ENCODE data around the gene HIC1. TPM values are rescaled to one million over a fixed set of nuclear protein-coding genes. Genes with fewer than 3 reads are reported as not detected.

The HIC1 gene
- total RNA-seq, 1 donor = 18.5 TPM

DNA sequence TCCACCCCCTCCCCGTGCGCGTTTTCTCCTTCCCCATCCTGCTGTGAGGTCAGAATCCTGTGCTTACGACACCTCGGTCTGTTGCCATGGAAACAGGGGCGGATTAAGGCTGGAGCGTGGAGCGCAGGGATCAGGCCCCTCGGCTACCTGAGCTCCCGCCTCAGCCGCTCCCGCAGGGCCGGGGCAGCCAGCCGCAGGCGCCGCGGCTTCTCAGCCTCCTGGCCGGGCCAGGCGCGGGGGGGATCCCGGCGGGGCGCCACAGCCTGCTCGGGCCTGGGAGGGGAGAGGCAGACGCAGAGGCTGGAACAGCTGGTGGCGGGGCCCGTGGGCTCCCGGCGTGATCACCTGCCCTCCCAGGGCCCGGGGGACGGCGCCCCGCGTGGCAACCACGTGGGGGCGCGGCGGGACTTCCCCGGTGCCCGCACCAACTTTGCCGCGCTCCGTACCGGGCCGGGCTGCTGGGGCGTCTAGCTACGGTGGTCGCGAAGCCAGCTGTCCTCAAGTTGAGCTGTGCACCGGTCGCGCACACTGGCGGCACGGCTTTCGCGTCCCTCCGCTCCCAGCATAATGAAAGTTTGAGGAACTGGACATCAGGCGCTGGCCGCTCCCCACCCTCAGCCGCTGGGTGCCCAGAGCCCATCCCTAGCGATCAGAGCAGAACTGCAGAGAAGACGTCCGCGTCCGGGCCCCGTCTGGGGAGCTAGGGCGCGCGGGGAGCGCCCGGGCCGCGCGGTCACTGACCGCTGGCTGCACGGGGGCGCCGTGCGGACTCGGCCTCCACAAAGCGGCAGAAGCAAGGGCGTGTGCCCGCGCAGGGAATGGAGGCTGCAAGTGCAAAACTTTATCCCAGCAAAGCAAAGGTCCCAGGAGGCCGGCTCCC, 31.0 kb upstream of the HIC1 start:
- TF ChIP-seq, protein P1, sequence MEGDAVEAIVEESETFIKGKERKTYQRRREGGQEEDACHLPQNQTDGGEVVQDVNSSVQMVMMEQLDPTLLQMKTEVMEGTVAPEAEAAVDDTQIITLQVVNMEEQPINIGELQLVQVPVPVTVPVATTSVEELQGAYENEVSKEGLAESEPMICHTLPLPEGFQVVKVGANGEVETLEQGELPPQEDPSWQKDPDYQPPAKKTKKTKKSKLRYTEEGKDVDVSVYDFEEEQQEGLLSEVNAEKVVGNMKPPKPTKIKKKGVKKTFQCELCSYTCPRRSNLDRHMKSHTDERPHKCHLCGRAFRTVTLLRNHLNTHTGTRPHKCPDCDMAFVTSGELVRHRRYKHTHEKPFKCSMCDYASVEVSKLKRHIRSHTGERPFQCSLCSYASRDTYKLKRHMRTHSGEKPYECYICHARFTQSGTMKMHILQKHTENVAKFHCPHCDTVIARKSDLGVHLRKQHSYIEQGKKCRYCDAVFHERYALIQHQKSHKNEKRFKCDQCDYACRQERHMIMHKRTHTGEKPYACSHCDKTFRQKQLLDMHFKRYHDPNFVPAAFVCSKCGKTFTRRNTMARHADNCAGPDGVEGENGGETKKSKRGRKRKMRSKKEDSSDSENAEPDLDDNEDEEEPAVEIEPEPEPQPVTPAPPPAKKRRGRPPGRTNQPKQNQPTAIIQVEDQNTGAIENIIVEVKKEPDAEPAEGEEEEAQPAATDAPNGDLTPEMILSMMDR (IDR thresholded peaks at IDR 0.05; ENCODE audit: extremely low read depth, low read depth, low read length) = no peak
- Histone ChIP-seq H3K4me2 (ENCODE audit: insufficient read depth, low read length) (peak overlapping the region; percentile 79), H3K27me3 (ENCODE audit: insufficient read depth, low read length) (peaks cover 53% of the 10 kb centered on the region), H4K20me1 (ENCODE audit: insufficient read depth, low read length) (no peaks in the 10 kb centered on the region), H3K4me3 (ENCODE audit: insufficient read depth, low read length) (peak overlapping the region; percentile 67), H3K79me2 (ENCODE audit: insufficient read depth, low read length) (no peaks in the 10 kb centered on the region), H3K4me1 (ENCODE audit: insufficient read depth, low read length) (peaks cover 27% of the 10 kb centered on the region), H3K27ac (ENCODE audit: low read depth, low read length) (no peak overlapping the region), H2AFZ (ENCODE audit: low read length) (no peak overlapping the region), H3K36me3 (ENCODE audit: insufficient read depth, low read length) (no peaks in the 10 kb centered on the region), H3K9me3 (ENCODE audit: low read depth, low read length) (no peaks in the 10 kb centered on the region)
- DNase-seq (ENCODE audit: insufficient read length, low spot score, missing footprints) = peak; percentile 92

DNA sequence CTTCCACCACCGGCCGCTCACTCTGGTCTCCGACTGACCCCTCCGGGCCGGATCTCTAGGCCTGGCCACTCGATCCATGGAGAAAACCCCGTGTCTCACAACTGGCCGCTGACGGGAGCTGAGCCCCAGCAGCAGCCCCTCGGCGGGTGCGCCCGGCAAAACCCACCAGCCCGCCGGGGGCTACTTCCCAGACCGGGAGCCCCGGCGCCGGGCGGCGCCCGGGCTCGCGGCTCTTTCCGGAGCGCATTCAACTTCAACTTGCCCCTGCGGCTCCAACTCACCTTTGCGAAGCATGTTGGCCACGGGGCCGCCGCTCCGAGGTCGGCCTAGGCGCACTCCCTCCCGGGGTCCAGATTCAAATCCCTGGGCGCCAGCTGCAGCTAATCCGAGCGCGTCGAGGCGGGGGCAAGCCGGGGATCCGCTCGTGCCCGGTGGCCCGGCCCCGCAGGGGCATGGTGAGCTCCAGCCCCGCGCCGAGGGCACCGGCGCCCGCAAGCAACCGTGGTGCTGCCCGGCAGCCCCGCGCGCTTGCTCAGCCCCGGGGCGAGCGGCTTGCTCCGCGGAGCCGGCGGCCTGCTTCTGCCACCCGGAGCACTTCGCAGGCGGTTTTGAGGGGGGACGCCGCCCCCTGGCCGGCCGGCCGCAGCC, 30.2 kb upstream of the HIC1 start:
- H3K27me3 ChIP-seq (ENCODE audit: insufficient read depth, low read length) = peaks cover 45% of the 10 kb centered on the region
- no peaks in the 10 kb centered on the region for H3K9me3 ChIP-seq (ENCODE audit: low read depth, low read length)
- H2AFZ ChIP-seq (ENCODE audit: low read length) = no peak overlapping the region

GRCh38 chr17:2025220-2025621, 29.7 kb upstream of the HIC1 start, which contains the start of gene RTN4RL1:
TSS of gene RTN4RL1 (minus strand) at chr17:2025334. CDS start at chr17:2024865, 469 bp downstream.
- peak within 1 kb of the TSS; percentile 56 for H2AFZ ChIP-seq (ENCODE audit: low read length)
- H3K9me3 ChIP-seq (ENCODE audit: low read depth, low read length) = no peaks in the 10 kb centered on the region
- no peaks in the 10 kb centered on the region for H3K36me3 ChIP-seq (ENCODE audit: insufficient read depth, low read length)
- peaks cover under 1% of the 10 kb centered on the region for H3K79me2 ChIP-seq (ENCODE audit: insufficient read depth, low read length)
- TF ChIP-seq, protein P1 (IDR thresholded peaks at IDR 0.05; ENCODE audit: extremely low read depth, low read depth, low read length) = no peak
- peaks cover 41% of the 10 kb centered on the region for H3K27me3 ChIP-seq (ENCODE audit: insufficient read depth, low read length)
- H3K27ac ChIP-seq (ENCODE audit: low read depth, low read length) = no peak within 1 kb of the TSS
- H4K20me1 ChIP-seq (ENCODE audit: insufficient read depth, low read length) = no peaks in the 10 kb centered on the region
- peak within 1 kb of the TSS; percentile 67 for H3K4me3 ChIP-seq (ENCODE audit: insufficient read depth, low read length)
- peak; percentile 96 for DNase-seq (ENCODE audit: insufficient read length, low spot score, missing footprints)
- H3K4me1 ChIP-seq (ENCODE audit: insufficient read depth, low read length) = peaks cover 29% of the 10 kb centered on the region
- H3K4me2 ChIP-seq (ENCODE audit: insufficient read depth, low read length) = peak within 1 kb of the TSS; percentile 79

More for the DNA sequence above, 30.2 kb upstream of the HIC1 start:
- Histone ChIP-seq H3K4me3 (ENCODE audit: insufficient read depth, low read length) (peak overlapping the region; percentile 67), H4K20me1 (ENCODE audit: insufficient read depth, low read length) (no peaks in the 10 kb centered on the region), H3K27ac (ENCODE audit: low read depth, low read length) (no peak overlapping the region), H3K4me2 (ENCODE audit: insufficient read depth, low read length) (peak overlapping the region; percentile 79), H3K36me3 (ENCODE audit: insufficient read depth, low read length) (no peaks in the 10 kb centered on the region), H3K4me1 (ENCODE audit: insufficient read depth, low read length) (peaks cover 29% of the 10 kb centered on the region), H3K79me2 (ENCODE audit: insufficient read depth, low read length) (no peaks in the 10 kb centered on the region)
- TF ChIP-seq, protein P1 (IDR thresholded peaks at IDR 0.05; ENCODE audit: extremely low read depth, low read depth, low read length) = no peak
- DNase-seq (ENCODE audit: insufficient read length, low spot score, missing footprints) = peak; percentile 89
